ENCODE results near the gene PLPPR5.

DNA sequence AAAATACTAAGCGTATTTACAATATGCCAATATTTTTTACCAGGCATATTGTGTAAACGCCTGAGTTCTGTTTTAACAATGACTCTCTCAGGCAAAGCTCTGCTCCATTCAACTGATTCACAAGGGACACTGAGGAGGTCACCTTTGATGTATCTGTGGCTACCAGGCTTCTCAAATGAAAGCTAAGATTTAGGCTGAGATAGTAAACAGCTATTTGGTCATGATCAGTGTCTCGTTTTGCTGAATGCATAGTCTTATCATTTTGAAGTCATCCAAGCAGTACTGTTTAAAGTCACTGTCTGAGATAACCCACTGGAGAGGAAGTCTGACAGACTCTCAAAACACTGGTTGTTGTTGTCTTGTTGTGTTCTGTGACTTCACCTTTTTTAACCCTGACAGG is 13.7 kb upstream of the PLPPR5 start:
- TF ChIP-seq, protein P1, sequence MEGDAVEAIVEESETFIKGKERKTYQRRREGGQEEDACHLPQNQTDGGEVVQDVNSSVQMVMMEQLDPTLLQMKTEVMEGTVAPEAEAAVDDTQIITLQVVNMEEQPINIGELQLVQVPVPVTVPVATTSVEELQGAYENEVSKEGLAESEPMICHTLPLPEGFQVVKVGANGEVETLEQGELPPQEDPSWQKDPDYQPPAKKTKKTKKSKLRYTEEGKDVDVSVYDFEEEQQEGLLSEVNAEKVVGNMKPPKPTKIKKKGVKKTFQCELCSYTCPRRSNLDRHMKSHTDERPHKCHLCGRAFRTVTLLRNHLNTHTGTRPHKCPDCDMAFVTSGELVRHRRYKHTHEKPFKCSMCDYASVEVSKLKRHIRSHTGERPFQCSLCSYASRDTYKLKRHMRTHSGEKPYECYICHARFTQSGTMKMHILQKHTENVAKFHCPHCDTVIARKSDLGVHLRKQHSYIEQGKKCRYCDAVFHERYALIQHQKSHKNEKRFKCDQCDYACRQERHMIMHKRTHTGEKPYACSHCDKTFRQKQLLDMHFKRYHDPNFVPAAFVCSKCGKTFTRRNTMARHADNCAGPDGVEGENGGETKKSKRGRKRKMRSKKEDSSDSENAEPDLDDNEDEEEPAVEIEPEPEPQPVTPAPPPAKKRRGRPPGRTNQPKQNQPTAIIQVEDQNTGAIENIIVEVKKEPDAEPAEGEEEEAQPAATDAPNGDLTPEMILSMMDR (tag by site-specific recombination; IDR thresholded peaks at IDR 0.05): no peak
- TF ChIP-seq, protein P2, sequence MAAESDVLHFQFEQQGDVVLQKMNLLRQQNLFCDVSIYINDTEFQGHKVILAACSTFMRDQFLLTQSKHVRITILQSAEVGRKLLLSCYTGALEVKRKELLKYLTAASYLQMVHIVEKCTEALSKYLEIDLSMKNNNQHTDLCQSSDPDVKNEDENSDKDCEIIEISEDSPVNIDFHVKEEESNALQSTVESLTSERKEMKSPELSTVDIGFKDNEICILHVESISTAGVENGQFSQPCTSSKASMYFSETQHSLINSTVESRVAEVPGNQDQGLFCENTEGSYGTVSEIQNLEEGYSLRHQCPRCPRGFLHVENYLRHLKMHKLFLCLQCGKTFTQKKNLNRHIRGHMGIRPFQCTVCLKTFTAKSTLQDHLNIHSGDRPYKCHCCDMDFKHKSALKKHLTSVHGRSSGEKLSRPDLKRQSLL (tag by site-specific recombination; IDR thresholded peaks at IDR 0.05): no peak
- TF ChIP-seq HOXC10 (CRISPR knock-in tag; IDR thresholded peaks at IDR 0.05): no peak
- TF ChIP-seq, protein P3, sequence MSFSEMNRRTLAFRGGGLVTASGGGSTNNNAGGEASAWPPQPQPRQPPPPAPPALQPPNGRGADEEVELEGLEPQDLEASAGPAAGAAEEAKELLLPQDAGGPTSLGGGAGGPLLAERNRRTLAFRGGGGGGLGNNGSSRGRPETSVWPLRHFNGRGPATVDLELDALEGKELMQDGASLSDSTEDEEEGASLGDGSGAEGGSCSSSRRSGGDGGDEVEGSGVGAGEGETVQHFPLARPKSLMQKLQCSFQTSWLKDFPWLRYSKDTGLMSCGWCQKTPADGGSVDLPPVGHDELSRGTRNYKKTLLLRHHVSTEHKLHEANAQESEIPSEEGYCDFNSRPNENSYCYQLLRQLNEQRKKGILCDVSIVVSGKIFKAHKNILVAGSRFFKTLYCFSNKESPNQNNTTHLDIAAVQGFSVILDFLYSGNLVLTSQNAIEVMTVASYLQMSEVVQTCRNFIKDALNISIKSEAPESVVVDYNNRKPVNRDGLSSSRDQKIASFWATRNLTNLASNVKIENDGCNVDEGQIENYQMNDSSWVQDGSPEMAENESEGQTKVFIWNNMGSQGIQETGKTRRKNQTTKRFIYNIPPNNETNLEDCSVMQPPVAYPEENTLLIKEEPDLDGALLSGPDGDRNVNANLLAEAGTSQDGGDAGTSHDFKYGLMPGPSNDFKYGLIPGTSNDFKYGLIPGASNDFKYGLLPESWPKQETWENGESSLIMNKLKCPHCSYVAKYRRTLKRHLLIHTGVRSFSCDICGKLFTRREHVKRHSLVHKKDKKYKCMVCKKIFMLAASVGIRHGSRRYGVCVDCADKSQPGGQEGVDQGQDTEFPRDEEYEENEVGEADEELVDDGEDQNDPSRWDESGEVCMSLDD (tag by site-specific recombination; IDR thresholded peaks at IDR 0.05): no peak
- no peak for TF ChIP-seq ZNF660 (tag by site-specific recombination; IDR thresholded peaks at IDR 0.05)
- TF ChIP-seq ZSCAN30 (tag by site-specific recombination; IDR thresholded peaks at IDR 0.05): no peak
- TF ChIP-seq ZNF510 (tag by site-specific recombination; IDR thresholded peaks at IDR 0.05; ENCODE audit: insufficient replicate concordance): no peak
- no peak for TF ChIP-seq ZBTB21 (tag by site-specific recombination; IDR thresholded peaks at IDR 0.05)
- TF ChIP-seq, protein P4, sequence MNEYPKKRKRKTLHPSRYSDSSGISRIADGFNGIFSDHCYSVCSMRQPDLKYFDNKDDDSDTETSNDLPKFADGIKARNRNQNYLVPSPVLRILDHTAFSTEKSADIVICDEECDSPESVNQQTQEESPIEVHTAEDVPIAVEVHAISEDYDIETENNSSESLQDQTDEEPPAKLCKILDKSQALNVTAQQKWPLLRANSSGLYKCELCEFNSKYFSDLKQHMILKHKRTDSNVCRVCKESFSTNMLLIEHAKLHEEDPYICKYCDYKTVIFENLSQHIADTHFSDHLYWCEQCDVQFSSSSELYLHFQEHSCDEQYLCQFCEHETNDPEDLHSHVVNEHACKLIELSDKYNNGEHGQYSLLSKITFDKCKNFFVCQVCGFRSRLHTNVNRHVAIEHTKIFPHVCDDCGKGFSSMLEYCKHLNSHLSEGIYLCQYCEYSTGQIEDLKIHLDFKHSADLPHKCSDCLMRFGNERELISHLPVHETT (tag by site-specific recombination; IDR thresholded peaks at IDR 0.05): no peak
- TF ChIP-seq, protein P5, sequence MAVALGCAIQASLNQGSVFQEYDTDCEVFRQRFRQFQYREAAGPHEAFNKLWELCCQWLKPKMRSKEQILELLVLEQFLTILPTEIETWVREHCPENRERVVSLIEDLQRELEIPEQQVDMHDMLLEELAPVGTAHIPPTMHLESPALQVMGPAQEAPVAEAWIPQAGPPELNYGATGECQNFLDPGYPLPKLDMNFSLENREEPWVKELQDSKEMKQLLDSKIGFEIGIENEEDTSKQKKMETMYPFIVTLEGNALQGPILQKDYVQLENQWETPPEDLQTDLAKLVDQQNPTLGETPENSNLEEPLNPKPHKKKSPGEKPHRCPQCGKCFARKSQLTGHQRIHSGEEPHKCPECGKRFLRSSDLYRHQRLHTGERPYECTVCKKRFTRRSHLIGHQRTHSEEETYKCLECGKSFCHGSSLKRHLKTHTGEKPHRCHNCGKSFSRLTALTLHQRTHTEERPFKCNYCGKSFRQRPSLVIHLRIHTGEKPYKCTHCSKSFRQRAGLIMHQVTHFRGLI (tag by site-specific recombination; IDR thresholded peaks at IDR 0.05): no peak
- no peak for TF ChIP-seq SCRT2 (tag by site-specific recombination; IDR thresholded peaks at IDR 0.05)
- TF ChIP-seq, protein P6, sequence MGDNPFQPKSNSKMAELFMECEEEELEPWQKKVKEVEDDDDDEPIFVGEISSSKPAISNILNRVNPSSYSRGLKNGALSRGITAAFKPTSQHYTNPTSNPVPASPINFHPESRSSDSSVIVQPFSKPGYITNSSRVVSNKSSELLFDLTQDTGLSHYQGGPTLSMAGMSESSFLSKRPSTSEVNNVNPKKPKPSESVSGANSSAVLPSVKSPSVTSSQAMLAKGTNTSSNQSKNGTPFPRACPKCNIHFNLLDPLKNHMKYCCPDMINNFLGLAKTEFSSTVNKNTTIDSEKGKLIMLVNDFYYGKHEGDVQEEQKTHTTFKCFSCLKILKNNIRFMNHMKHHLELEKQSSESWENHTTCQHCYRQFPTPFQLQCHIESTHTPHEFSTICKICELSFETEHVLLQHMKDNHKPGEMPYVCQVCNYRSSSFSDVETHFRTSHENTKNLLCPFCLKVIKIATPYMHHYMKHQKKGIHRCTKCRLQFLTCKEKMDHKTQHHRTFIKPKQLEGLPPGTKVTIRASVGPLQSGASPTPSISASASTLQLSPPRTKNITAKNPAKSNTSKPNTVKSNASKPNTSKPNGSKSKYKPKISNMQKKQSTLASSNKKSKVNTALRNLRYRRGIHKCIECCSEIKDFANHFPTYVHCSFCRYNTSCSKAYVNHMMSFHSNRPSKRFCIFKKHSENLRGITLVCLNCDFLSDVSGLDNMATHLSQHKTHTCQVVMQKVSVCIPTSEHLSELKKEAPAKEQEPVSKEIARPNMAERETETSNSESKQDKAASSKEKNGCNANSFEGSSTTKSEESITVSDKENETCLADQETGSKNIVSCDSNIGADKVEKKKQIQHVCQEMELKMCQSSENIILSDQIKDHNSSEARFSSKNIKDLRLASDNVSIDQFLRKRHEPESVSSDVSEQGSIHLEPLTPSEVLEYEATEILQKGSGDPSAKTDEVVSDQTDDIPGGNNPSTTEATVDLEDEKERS (tag by site-specific recombination; IDR thresholded peaks at IDR 0.05): no peak
- TF ChIP-seq ZNF214 (tag by site-specific recombination; IDR thresholded peaks at IDR 0.05; ENCODE audit: borderline replicate concordance): no peak

Measured in HEK293 (cell line).